Suprapubic skin (tissue), 4 donors: Measurements from ENCODE around the gene NME7. TPM values are rescaled to one million over a fixed set of nuclear protein-coding genes. Genes with fewer than 3 reads are reported as not detected.

Source experiments
- DNase-seq, 2 donors: peaks; one replicate each; pipeline ENCODE4 v3.0.0-alpha.2; 2019; ENCODE audit warnings: low spot score in 2 of 2
- H3K27ac ChIP-seq: fragments of 200-600 bp; sonication (generic); one replicate; pipeline ENCODE4 v1.5.1; 2019
- H3K27me3 ChIP-seq: fragments of 200-600 bp; sonication (generic); one replicate; pipeline ENCODE4 v1.5.1; 2019
- H3K36me3 ChIP-seq: fragments of 200-600 bp; sonication (generic); one replicate; pipeline ENCODE4 v1.5.1; 2019
- H3K4me1 ChIP-seq: fragments of 200-600 bp; sonication (generic); one replicate; pipeline ENCODE4 v1.5.1; 2019
- H3K4me3 ChIP-seq: fragments of 200-600 bp; sonication (generic); one replicate; pipeline ENCODE4 v1.5.1; 2019; ENCODE audit warnings: mild to moderate bottlenecking
- H3K9me3 ChIP-seq: fragments of 200-600 bp; sonication (generic); one replicate; pipeline ENCODE4 v1.5.1; 2019
- EP300 ChIP-seq: sonication (generic); formaldehyde crosslinking; IDR thresholded peaks from one replicate; pipeline ENCODE4 v1.6.1; 2017; ENCODE audit warnings: antibody characterized with exemption
- POLR2A ChIP-seq, 2 donors: fragments of 450-650 bp; IDR thresholded peaks; one replicate each; pipeline ENCODE4 v1.6.1; 2017; ENCODE audit warnings: antibody characterized with exemption in 2 of 2, mild to moderate bottlenecking in 2 of 2, moderate library complexity in 2 of 2
- POLR2AphosphoS5 ChIP-seq, 3 donors: sonication (generic); formaldehyde crosslinking; IDR thresholded peaks; one replicate each; pipeline ENCODE4 v1.6.1; 2017; ENCODE audit warnings: antibody characterized with exemption in 3 of 3
- WGBS: methylation state at CpG from one replicate; pipeline ENCODE4 v1.1.5; 2018; 5-methylcytosine and 5-hydroxymethylcytosine counted together
- total RNA-seq, 4 donors: library from RNA; depleted of rRNA; stranded (reverse); fragments of >200 nt; gene quantifications; one replicate each; pipeline ENCODE4 v1.1.0, GENCODE V29; 2016
- TF ChIP-seq, protein P1 (sequence below), 2 donors: fragments of 200-600 bp in 1 of 2; fragments of 450-650 bp in 1 of 2; sonication (generic) in 1 of 2; IDR thresholded peaks; one replicate each; pipeline ENCODE4 v1.5.1; 2016 to 2019; ENCODE audit warnings: antibody characterized with exemption in 2 of 2, mild to moderate bottlenecking in 1 of 2, moderate library complexity in 1 of 2

NME7 gene
- total RNA-seq, 4 donors from 2014 or later: 9.5 to 13.9 (median 11.7) TPM

DNA sequence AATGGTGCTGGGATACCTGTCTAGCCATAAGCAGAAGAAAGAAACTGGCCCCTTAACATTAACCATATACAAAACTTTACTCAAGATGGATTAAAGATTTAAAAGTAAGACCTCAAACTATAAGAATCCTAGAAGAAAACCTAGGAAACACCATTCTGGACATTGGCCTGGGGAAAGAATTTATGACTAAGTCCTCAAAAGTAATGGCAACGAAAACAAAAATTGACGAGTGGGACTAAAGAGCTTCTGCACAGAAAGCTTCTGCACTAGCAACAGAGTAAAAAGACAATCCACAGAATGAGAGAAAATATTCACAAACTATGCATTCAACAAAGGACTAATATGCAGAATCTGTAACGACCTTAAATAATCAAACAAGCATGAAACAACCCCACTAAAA is 66.7 kb downstream of the NME7 start:
- DNase-seq: no peak
- Histone ChIP-seq H3K27ac (no peak overlapping the region), H3K27me3 (no peaks in the 10 kb centered on the region), H3K4me3 (no peak overlapping the region), H3K9me3 (no peaks in the 10 kb centered on the region), H3K36me3 (no peaks in the 10 kb centered on the region), H3K4me1 (no peaks in the 10 kb centered on the region)
- TF ChIP-seq POLR2AphosphoS5 (IDR thresholded peaks at IDR 0.05) (no peak), EP300 (no peak), POLR2A (IDR thresholded peaks at IDR 0.05) (no peak)
- TF ChIP-seq, protein P1, sequence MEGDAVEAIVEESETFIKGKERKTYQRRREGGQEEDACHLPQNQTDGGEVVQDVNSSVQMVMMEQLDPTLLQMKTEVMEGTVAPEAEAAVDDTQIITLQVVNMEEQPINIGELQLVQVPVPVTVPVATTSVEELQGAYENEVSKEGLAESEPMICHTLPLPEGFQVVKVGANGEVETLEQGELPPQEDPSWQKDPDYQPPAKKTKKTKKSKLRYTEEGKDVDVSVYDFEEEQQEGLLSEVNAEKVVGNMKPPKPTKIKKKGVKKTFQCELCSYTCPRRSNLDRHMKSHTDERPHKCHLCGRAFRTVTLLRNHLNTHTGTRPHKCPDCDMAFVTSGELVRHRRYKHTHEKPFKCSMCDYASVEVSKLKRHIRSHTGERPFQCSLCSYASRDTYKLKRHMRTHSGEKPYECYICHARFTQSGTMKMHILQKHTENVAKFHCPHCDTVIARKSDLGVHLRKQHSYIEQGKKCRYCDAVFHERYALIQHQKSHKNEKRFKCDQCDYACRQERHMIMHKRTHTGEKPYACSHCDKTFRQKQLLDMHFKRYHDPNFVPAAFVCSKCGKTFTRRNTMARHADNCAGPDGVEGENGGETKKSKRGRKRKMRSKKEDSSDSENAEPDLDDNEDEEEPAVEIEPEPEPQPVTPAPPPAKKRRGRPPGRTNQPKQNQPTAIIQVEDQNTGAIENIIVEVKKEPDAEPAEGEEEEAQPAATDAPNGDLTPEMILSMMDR (IDR thresholded peaks at IDR 0.05): no peak
- 78% methylated on average over 3 of the region's 3 CpGs for WGBS

DNA sequence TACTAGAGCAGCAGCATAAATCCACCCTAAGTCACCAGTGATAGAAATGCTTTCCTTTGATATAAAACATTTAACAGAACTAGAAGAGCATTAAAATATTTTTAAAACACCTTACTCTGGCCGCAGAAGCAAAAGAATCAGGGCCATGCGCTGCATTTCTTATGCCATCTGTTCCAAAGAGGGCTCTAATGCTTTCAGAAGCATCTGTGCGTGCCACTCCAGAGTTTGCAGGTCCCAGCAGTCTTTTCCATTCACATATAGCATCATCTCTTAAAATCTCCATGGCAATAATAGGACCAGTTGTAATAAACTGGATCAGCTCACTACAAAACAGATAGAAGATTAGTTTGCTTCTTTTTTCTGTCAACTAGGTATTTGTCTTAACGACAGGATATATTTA is 69.2 kb downstream of the NME7 start:
- Histone ChIP-seq H3K36me3 (no peaks in the 10 kb centered on the region), H3K4me3 (no peak overlapping the region), H3K27ac (no peak overlapping the region), H3K9me3 (no peaks in the 10 kb centered on the region), H3K4me1 (no peaks in the 10 kb centered on the region), H3K27me3 (no peaks in the 10 kb centered on the region)
- WGBS: 91% methylated on average over 4 of the region's 4 CpGs
- no peak for DNase-seq
- TF ChIP-seq POLR2AphosphoS5 (IDR thresholded peaks at IDR 0.05): no peak
- TF ChIP-seq EP300: no peak
- TF ChIP-seq, protein P1 (IDR thresholded peaks at IDR 0.05): no peak
- TF ChIP-seq POLR2A (IDR thresholded peaks at IDR 0.05): no peak

DNA sequence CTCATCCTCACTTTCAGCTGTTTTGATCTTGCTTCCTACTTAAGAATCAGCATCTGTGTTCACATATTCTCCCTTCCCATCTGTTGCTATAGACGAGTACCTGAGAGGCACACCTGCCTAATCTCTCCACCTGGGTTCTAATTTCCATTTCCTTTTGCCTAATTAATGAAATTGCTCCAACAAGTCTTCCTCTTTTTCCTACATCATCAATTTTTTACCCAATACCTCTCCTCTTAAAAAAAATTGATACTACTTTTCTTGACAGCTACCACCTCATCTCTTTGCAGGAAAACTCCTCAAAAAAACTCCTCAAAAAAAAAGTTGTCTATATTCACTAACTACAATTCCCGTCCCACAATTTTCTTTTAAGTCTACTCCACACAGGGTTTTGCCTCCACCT is 71.8 kb downstream of the NME7 start:
- Histone ChIP-seq H3K36me3 (no peaks in the 10 kb centered on the region), H3K4me3 (no peak overlapping the region), H3K27ac (no peak overlapping the region), H3K4me1 (no peaks in the 10 kb centered on the region), H3K9me3 (no peaks in the 10 kb centered on the region), H3K27me3 (no peaks in the 10 kb centered on the region)
- DNase-seq: no peak
- WGBS: 90% methylated on average over 2 of the region's 2 CpGs
- TF ChIP-seq EP300 (no peak), POLR2A (IDR thresholded peaks at IDR 0.05) (no peak), POLR2AphosphoS5 (IDR thresholded peaks at IDR 0.05) (no peak)
- TF ChIP-seq, protein P1 (IDR thresholded peaks at IDR 0.05): no peak

DNA sequence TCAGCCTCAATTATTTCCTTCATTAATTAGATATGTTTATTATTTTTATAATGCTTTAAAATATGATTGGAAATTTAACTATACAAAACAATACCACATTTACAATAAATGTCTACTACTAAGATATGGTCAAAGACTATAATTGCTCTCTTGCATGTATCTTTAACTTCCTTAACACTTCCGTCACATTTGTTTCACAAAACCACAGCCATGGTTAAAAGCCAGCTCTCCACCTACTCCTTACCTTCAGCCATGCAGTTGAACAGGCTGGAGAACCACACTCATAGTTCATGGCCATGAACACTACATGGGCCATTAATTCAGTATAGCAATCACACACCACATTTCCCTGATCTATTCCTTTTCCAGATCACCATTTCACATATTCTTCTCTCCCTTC is 72.2 kb downstream of the NME7 start:
- no peak for DNase-seq
- no peak for TF ChIP-seq POLR2AphosphoS5 (IDR thresholded peaks at IDR 0.05)
- TF ChIP-seq, protein P1 (IDR thresholded peaks at IDR 0.05): no peak
- TF ChIP-seq EP300: no peak
- no peak for TF ChIP-seq POLR2A (IDR thresholded peaks at IDR 0.05)
- no peaks in the 10 kb centered on the region for H3K27me3 ChIP-seq
- WGBS: 84% methylated on average over 1 of the region's 1 CpG
- H3K9me3 ChIP-seq: no peaks in the 10 kb centered on the region
- H3K4me3 ChIP-seq: no peak overlapping the region
- H3K4me1 ChIP-seq: no peaks in the 10 kb centered on the region
- no peaks in the 10 kb centered on the region for H3K36me3 ChIP-seq
- H3K27ac ChIP-seq: no peak overlapping the region

DNA sequence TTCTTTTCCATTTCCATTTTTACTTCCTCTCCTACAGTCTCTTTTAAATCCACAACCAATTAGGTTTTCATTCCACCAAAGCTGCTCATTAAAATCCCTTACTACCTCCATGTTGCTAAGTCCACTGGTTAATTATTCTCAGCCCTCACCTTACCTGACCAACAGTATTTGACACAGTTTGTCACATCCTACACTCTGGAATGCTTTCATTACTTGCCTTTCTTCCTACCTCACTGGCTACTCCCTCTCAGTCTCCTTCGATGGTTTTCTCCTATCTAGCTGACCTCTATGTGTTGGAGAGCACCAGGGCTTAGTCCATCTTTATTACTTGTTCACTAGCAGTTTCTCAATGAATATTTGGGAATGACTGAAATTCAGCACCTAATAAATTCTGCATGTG is 78.6 kb downstream of the NME7 start:
- 97% methylated on average over 1 of the region's 1 CpG for WGBS
- TF ChIP-seq POLR2A (IDR thresholded peaks at IDR 0.05) (no peak), EP300 (no peak), POLR2AphosphoS5 (IDR thresholded peaks at IDR 0.05) (no peak)
- TF ChIP-seq, protein P1 (IDR thresholded peaks at IDR 0.05): no peak
- Histone ChIP-seq H3K27me3 (no peaks in the 10 kb centered on the region), H3K4me1 (no peaks in the 10 kb centered on the region), H3K27ac (no peak overlapping the region), H3K36me3 (no peaks in the 10 kb centered on the region), H3K4me3 (no peak overlapping the region), H3K9me3 (no peaks in the 10 kb centered on the region)
- no peak for DNase-seq
